ENCODE data around the gene ACTR3.

Gene ACTR3

GRCh38 chr2:113876503-113877387 lies 13.1 kb upstream of the ACTR3 start:
- DNase-seq, result no peak

- peak; percentile 6 for DNase-seq
Measured at GRCh38 chr2:113877711-113878598, 11.9 kb upstream of the ACTR3 start.

- no peak for DNase-seq
Measured at GRCh38 chr2:113878743-113879142, 11.1 kb upstream of the ACTR3 start.

- no peak for DNase-seq
Measured at GRCh38 chr2:113879457-113879856, 10.4 kb upstream of the ACTR3 start.

- DNase-seq, result peak; percentile 94
Measured at GRCh38 chr2:113886479-113887008, 3.3 kb upstream of the ACTR3 start.

GRCh38 chr2:113887009-113887792 lies 2.7 kb upstream of the ACTR3 start:
- DNase-seq, result no peak

GRCh38 chr2:113888641-113889470 lies 1.0 kb upstream of the ACTR3 start:
- DNase-seq, result no peak

GRCh38 chr2:113890253-113891235 lies 655 bp downstream of the ACTR3 start:
- peak; percentile 79 for DNase-seq

GRCh38 chr2:113891265-113891959 lies 1.5 kb downstream of the ACTR3 start:
- no peak for DNase-seq

- no peak for DNase-seq
Measured at GRCh38 chr2:113892004-113892710, 2.3 kb downstream of the ACTR3 start.

- peak; percentile 86 for DNase-seq
Measured at GRCh38 chr2:113894156-113894743, 4.4 kb downstream of the ACTR3 start.

- DNase-seq, result no peak
Measured at GRCh38 chr2:113895301-113895700, 5.4 kb downstream of the ACTR3 start.

- no peak for DNase-seq
Measured at GRCh38 chr2:113895819-113896563, 6.1 kb downstream of the ACTR3 start.

GRCh38 chr2:113896791-113897190 lies 6.9 kb downstream of the ACTR3 start:
- DNase-seq, result no peak

- peak; percentile 5 for DNase-seq
Measured at GRCh38 chr2:113898081-113898480, 8.2 kb downstream of the ACTR3 start.

- no peak for DNase-seq
Measured at GRCh38 chr2:113899166-113899565, 9.3 kb downstream of the ACTR3 start.

GRCh38 chr2:113901943-113902342 lies 12.1 kb downstream of the ACTR3 start:
- peak; percentile 87 for DNase-seq

- peak; percentile 16 for DNase-seq
Measured at GRCh38 chr2:113905886-113906285, 16.0 kb downstream of the ACTR3 start.
